Temporal lobe (tissue), 2 donors: ENCODE measurements around the gene C2orf68. TPM values are rescaled to one million over a fixed set of nuclear protein-coding genes. Genes with fewer than 3 reads are reported as not detected.

Experiments used
- small RNA-seq: library from RNA; depleted of rRNA; stranded (forward); fragments of <200 nt; gene quantifications from one replicate; pipeline ENCODE3, GENCODE V24; 2014; ENCODE audit warnings: low replicate concordance
- total RNA-seq: library from RNA; depleted of rRNA; stranded (reverse); fragments of >200 nt; gene quantifications from one replicate; pipeline ENCODE4 v1.2.3, GENCODE V29; 2014

The C2orf68 gene
- total RNA-seq, 1 donor from 2014 or later = 16.0 TPM

Small RNA genes lying within 50 kb of the gene (small RNA-seq; reads per million reads assigned to genes)
- gene RN7SL126P = not detected

Other genes starting within 250 kb of the C2orf68 start
- gene CAPG, start 201.7 kb downstream of the C2orf68 start, total RNA-seq = 7.6 TPM
- gene SH2D6, start 193.4 kb downstream of the C2orf68 start, total RNA-seq = 0.74 TPM
- 66.4 TPM for gene MAT2A, start 72.9 kb downstream of the C2orf68 start, total RNA-seq
- 13.3 TPM for gene GGCX, start 50.6 kb downstream of the C2orf68 start, total RNA-seq
- 0.74 TPM for gene VAMP8, start 34.5 kb downstream of the C2orf68 start, total RNA-seq
- 3.4 TPM for gene VAMP5, start 27.6 kb downstream of the C2orf68 start, total RNA-seq
- gene RNF181, start 16.3 kb downstream of the C2orf68 start, total RNA-seq = 38.8 TPM
- gene TMEM150A, start 9.4 kb downstream of the C2orf68 start, total RNA-seq = 4.2 TPM
- 30.7 TPM for gene USP39, start 4.1 kb upstream of the C2orf68 start, total RNA-seq
- 0.25 TPM for gene SFTPB, start 56.1 kb upstream of the C2orf68 start, total RNA-seq
- not detected for gene GNLY, start 82.3 kb upstream of the C2orf68 start, total RNA-seq
- gene ATOH8, start 141.9 kb upstream of the C2orf68 start, total RNA-seq = 1.7 TPM